ENCODE measurements around the gene ALPG.
"Not testable (repeated sequence)": the region's sequence is repeated elsewhere in the genome, so short reads cannot be mapped to it uniquely, and the experiment has no call there.

Gene ALPG

DNA sequence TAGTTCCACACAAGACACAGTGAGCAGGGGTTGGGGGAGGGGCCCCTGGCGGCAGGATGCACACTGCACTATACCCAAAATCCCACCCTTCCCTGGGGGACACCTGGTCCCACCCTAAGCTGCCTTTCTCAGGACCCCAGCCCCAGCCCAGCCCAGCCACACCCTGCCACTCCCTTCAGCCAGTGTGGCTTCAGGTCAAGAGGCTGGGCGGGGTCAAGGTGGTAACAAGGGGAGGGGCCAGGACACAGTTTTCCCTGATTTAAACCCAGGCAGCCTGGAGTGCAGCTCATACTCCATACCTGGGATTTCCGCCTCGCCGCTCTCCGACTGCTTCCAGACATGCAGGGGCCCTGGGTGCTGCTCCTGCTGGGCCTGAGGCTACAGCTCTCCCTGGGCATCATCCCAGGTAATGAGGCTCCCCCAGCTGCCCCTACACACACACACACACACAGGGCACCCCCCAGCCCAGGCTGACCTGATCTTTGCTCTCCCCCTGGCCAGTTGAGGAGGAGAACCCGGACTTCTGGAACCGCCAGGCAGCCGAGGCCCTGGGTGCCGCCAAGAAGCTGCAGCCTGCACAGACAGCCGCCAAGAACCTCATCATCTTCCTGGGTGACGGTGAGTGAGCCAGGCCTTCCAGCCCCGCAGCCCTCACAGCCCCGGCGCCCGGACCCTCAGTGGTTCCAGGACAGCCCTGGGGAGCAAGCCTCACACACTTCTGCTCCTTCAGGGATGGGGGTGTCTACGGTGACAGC is at the start of gene ALPG:
ALPG (plus strand) TSS at position 289 of the 755 bp plus-strand sequence; CDS start at position 340, 51 bp downstream.
- DNase-seq, result no peak

DNA sequence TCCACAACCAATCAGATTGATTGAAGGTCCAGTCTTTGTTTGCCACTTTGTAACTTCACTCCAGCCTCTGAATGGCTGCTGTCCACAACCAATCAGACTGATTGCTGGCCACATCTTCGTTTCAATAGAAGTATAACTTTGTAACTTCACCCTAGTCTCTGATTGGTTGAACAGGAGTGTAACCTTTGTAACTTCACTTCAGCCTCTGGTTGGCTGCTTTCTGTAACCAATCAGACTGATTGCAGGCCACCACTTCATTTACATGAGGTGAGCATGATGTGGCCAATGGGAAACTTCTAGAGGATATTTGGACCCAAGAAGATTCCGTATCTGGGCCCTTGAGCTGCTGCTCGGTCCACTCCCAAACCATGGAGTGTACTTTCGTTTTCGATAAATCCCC is 45.0 kb upstream of the ALPG start:
- no peak for DNase-seq

DNA sequence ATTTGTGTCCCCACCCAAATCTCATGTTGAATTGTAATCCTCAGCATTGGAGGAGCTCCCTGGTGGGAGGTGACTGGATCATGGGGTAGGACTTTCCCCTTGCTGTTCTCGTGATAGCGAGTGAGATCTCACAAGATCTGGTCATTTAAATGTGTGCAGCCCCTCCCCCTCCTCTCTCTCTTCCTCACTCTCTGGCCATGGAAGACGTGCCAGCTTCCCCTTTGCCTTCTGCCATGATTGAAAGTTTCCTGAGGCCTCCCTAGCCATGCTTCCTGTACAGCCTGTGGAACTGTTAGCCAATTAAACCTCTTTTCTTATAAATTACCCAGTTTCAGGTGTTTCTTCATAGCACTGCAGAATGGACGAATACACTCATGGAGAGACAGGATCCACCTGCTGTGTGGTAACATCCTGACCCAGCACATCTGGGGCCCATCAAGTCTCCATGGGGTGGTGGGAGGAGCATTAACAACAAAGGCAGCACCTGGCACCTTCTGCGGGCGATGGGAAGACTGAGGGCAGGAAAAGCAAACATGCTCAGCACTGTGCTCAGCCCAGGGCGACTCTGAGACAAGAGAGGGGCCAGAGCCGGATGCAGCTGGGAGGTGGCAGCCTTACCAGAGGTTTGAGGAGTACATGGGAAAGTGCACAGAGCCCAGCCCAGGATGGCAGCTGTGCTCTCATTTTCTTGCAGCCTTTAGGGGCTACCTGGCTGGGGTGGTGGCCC is 44.3 kb upstream of the ALPG start:
- no peak for DNase-seq

DNA sequence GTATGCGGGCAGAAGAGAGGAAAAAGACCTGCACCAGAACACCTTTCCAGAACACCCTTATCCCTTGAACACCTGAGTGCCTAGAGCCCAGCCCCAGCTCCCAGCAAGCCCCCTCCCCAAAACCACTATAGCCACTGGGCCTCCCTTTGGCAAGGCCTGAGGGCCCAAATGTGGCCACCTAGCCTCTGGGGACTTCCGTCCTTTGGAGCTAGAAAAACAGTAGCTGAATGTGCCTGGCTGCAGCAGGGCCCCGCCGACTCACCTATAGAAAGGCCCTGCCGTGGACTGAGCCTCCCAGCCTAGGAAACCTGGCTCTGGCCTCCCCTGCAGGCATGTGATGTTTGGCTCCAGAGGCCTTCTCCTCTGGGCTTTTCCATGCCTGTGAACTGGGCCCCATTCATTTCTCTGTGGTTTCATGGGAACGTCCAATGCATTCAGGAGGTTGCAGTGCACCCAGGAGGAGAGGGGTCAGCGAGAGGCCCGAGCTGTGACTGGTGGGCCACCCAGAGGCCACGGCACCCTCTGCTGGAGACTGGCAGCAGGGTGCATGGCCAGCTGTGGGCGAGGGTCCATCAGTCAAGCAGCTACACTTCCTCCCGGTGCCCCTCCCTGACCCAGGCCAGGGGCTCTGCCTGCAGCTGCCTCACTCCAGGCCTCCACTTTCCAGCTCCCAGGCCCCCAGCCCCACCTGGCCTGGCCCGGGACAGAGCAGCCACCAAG is 43.4 kb upstream of the ALPG start:
- DNase-seq, result not testable (repeated sequence)

DNA sequence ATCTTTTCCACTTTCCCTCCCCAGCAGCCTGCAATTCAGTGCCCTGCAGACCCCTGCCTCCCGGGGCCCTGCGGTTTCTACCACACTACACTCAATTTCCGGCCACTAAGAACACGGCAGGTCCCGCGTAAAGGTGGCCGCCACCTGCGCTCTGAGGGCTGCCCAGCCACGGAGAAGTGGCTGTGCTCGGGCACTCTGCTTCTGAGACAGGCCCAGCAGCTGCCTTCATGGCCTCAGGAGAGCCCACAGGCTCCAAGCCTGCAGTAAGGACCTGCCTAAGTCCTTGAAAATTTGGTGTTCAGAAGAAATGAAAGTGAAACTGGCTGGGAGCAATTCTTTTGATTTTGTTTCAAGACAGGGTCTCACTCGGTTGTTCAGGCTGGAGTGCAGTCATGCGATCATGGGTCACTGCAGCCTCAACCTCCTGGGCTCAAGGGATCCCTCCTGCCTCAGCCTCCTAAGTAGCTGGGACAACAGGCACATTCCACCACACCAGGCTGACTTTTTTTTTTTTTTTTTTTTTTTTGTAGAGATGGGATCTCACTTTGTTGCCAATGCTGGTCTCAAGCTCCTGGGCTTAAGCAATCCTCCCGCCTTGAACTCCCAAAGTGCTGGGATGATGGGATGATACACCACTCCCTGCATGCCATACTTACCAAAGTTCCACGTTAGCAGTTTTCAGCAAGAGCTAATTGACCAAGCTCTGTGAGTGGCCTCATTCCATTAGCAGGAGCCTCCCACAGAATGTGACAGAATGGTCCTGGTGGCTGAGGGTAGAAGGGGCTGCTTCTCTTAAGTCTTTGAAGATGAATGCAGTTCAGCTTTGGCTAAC is 42.6 kb upstream of the ALPG start:
- DNase-seq, result peak; percentile 68

DNA sequence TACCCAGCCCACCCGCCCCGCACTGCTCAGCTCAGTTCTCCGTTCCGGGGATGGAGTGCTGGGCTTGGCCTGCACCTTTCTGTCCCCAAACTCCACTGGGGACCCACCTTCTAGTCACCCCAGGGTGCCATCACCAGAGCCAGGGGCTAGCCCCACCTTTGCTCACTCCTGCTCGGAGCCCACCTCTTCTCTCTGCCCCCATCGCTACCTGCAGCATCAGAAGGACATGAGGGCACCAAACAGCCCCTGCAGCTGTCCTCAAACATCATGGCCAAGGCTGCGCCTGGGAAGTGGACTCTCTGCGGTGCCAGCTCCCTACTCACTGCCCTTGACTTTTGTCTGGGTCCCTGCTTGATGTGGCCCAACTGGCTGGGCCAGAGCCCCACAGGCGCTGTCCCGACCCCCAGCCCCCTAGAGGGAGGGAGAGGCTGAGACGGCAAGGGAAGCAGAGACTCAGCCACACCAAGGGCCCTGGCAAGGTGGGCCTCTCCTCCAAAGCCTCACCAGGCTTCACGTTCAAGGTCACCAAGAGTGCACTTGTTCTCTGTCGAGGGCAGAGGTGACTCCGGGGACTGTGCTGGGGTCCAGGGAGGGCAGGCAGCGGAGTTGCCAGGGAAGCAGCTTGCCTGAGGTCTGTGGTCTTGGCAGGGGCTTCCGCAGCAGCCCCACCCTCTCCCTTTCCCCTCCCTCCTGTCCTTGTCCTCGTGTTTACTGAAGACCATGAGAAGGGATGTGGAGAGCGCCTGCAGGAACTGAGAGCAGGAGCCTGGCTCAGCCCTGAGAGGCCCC is 41.6 kb upstream of the ALPG start:
- not testable (repeated sequence) for DNase-seq

DNA sequence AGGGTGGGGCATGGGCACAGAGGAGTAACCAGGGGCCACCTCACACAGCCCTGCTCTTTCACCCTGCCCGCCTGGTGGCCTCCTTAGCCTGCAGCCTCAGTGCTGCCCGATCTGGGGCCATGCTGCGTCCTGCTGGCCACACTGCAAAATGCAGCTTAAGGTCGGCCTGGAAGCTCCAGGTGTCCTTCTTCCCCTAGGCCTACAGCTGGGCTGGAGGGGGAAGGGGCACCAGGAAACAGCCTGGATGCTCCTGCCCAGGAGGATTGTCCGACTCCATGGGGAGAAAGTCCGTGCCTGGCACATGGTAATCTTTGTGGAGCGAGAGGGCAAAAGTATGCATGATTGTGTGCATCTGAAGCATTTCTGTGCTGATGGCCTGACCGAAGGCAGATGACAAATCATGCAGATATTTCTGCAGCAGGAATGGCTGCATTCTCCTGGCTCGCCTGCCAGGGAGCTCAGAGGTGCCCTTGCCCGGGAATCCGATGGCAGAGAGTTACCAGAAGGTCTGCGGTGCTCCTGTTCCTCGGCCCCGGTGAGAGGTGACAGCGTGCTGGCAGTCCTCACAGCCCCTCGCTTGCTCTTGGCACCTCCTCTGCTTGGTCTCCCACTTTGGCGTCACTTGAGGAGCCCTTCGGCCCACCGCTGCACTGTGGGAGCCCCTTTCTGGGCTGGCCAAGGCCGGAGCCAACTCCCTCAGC is 40.9 kb upstream of the ALPG start:
- DNase-seq, result peak; percentile 39

DNA sequence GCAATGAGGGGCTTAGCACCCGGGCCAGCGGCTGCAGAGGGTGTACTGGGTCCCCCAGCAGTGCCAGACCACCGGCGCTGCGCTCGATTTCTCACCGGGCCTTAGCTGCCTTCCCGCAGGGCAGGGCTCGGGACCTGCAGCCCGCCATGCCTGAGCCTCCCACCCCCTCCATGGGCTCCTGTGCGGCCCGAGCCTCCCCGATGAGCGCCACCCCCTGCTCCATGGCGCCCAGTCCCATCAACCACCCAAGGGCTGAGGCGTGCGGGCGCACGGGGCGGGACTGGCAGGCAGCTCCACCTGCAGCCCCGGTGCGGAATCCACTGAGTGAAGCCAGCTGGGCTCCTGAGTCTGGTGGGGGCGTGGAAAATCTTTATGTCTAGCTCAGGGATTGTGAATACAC is 40.2 kb upstream of the ALPG start:
- not testable (repeated sequence) for DNase-seq

DNA sequence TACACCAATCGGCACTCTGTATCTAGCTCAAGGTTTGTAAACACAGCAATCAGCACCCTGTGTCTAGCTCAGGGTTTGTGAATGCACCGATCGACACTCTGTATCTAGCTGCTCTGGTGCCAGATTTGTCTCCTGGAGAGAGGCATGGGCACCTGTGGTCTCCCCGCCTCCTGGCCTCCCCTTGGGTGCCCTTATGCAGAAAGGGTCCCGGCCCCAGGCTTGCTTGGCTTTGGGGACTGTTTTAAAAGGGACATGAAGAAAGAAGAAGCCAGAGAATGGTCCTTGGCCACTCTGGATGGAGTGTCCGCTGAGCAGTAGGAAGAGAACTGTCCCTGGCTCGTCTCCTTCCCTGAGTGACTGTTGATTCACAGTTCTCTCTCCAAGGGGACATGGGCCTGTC is 39.6 kb upstream of the ALPG start:
- no peak for DNase-seq

DNA sequence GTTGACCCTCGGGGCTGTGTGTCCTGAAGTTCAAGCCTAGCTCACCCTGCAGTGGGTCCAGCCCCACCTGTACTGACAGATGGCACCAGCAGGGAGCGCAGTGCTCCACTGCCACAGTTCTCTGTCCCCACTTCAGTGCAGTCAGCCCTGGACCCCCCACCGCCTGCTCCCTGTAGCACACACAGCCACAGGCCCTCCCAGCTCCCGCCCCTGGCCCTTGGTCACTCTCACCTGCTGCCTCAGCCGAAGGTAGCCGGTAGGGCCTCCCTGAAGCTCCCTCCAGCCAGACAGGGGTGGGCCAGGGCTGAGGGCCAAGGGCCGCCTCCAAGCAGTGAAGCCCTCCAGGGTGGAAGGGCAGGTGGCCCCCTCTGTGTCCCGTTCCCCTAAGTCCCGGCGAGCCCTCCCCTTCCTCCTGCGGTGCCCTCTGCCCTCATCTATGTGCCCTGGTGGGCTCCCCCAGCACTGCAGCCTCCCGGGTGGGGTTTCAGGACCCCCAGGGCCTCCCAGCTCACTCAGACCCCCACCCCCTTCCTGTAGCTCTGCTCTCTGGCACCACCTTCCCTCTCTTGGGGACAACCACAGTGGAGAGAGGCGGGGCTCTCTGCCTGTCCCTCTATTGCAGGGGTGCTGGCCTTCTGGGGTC is 38.9 kb upstream of the ALPG start:
- no peak for DNase-seq

DNA sequence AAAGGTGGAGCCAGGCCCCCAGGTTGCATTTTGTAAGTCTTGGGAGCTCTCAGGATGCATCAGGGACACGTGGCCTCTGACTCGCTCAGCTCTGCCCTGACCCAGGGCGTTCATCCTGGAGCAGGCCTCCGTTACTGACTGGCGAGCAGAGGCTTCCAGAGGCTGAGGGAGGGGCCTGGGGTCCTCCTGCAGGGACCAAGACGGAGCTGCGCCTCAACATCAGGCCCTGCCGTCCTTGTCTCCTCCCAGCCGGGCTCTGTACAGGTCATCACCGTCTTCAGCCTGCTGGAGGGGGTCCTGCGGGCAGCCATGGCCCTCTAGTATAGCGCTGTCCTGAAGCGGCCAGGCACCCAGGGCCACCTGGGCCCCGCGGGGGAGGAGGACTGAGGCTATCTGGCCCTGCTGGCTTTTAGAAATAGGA is 38.3 kb upstream of the ALPG start:
- DNase-seq, result no peak

DNA sequence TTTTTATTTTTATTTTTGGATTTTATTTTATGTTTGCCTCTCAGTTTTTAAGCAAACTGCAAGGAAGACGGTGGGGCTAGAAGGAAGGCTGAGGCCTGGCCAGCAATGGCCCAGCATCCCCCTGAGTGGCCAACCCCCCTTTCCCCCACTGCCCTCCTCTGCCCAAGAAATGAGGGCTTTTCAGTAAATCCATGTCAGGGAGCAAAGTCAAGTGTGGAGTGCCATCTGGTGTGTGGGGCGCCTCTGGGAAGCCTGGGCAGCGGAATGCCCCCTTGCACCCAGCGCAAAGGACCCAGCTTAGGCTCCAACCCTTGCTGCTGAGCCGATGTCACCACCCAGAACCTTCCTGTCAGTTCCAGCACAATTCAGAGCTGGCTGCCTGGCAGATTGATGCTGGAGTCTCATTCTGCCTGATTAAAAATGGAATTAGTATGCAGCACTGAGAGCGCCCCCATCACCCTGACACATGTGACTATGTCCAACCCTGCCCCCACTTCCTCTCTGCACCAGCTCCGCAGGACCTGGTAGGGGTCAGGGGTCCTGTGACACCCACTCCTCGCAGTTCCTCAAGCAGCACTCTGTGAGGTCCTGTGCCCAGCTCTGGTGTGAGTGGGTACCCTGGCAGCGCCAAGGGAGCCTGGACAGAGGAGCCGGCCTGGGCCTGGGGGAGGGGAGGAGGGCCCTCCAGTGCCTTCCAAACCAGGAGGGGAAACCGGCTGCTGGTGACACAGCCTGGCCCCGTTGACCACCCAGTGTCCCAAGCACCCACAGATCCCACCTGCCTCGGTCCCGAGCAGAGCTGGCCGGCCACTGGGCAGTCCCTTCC is 37.3 kb upstream of the ALPG start:
- DNase-seq, result no peak

DNA sequence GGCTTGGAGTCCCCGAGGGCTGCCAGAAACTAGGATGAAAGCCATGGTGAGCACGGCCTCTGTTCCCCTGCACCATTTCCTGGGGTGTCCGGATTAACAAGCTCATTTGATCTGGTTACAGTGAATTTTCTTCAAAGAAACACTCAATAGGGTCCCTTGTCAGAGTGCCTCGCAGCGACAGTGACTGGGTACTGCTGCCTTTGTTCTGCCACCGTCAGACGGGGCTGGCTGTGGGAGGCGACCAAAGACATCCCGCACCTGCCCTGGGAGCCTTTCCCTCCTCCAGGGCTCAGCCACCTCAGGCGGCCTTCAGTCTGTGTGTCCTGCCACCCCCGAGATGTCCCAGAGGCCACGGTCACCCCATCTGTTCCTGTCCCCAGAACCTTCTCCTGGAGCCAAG is 36.6 kb upstream of the ALPG start:
- DNase-seq, result not testable (repeated sequence)

DNA sequence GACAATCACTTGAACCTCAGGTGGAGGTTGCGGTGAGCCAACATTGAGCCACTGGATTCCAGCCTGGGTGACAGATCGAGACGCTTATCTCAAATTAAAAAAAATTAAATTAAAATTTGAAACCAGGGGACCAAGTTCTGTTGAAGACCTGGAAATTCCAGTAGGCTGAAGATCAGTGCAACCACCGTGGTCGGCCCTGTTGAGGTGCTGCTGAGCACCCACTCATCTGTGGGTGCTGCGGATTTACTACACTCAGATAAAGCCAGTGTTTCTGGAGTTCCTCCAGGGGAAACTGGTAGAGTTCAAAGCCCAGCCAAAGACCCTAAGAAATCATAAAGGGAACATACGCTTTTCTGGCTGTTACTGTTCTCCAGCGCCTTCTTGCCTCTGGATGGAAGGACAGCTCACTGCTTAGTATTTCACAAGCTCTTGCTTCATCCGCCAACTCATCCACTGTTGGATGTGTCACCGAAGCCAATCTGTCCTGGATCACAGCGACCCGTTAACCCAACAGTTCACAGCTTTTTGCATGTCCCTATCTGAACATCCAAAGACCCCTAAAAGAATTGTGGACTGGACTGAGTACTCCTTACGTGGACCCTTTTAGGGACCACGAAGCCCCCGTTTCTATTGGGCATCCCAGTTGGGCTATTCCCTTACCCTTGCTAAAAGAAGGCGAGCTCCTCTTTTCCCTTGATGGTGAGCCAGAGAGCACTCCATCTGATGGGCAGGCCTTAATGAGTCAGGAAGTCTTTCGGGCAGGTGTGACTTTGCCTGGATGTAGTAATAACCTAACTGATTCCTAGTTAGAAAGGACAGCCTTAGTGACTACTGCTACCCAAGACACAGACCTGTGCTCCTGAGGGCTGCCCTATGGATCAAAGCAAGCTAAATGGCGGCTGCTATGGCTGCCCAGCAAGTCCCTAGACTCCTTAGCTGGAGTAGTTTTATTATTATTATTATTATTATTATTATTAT is 34.1 kb upstream of the ALPG start:
- DNase-seq, result peak; percentile 73

DNA sequence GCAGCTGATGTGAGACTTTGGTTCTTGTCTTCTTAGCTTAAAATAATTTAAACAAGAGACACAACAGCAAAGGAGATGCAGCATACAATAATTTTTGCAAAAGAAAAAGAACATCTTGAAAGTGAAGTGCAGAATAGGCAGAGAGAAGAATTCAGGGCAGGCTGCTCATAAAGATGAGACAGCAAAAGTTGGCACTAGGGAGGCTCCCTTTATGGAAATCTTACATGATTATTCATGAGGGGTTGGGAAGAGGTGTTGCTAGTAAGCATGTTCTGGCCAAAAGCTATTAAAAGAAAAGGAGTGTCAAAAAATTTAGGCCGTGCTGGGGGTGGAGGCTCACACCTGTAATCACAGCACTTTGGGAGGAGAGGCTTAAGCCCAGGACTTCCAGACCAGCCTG is 32.3 kb upstream of the ALPG start:
- no peak for DNase-seq

DNA sequence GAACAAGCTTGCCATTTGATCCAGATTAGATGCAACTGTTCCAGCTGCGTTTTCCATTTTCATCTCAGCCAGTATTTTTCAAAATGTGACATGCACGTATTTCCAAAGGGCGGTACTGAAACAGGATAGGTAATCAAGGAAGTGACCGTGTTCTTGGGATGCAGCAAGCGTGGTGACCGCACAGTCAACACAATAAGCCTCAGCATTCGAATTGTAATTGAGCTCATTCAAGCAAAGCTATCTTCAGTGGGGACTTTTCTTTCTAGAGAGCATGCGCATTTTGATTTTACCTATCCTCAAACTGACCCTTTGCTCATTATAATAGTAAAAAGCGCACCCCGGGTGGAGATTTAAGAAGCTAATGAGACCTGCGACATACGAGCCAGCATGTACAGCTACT is 31.5 kb upstream of the ALPG start:
- no peak for DNase-seq

DNA sequence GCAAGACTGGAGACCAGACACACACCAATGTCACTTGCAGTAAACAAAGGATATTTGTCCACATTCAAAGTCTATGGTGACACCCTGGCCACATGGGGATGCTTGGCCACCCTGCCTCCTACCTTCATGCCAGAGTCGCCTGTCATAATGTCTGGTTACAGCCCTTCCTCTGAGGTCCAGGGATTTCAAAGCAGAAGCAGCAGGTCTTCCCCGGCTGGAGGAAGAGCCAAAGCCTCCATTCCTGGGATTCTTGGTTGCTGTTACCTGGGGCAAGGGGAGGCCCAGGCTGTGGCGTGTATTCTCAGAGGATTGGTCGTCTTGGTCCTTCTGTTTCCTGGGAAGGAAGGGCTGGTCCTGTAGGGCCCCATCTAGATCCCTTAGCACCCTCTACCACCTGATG is 30.4 kb upstream of the ALPG start:
- DNase-seq, result no peak

DNA sequence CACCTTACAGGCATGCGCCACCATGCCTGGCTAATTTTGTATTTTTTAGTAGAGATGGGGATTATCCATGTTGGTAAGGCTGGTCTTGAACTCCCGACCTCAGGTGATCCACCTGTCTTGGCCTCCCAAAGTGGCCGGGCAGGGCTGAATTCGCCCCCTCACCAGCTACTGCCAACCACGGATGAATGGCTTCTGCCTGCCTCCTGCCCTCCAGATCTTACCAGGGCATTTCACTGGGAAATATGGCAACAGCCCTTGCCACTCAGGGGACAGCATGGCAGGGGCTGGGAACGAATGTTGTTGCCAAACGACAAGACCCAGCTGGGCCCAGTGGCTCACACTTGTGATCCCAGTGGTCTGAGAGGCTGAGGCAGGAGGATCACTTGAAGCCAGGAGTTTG is 29.9 kb upstream of the ALPG start:
- DNase-seq, result no peak

DNA sequence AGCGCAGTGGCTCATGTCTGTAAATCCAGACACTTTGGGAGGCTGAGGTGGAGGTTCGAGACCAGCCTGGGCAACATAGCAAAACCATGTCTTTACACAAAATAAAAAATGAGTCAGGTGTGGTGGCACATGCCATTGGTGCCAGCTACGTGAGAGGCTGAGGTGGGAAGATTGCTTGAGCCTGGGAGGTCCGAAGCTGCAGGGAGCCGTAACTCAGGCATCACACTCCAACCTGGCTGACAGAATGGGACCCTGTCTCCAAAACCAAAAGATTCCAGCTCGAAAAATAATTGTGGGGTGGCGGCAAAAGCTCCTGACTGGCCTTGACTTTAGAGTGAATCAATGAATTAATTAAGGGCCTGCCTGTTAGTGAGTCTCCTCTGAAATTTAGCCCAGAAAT is 29.3 kb upstream of the ALPG start:
- DNase-seq, result no peak

All from suppressor macrophage treated with lipopolysaccharide for 4 hours (primary cell).